Ectodermal cell (in vitro differentiated cells): ENCODE measurements around the gene DPPA4. TPM values are rescaled to one million over a fixed set of nuclear protein-coding genes. Genes with fewer than 3 reads are reported as not detected.
"Not testable (repeated sequence)": the region's sequence is repeated elsewhere in the genome, so short reads cannot be mapped to it uniquely, and the experiment has no call there.

Experiments used
- H3K27ac ChIP-seq: 2 replicates; pipeline ENCODE4 v1.7.0; 2013; ENCODE audit warnings: mild to moderate bottlenecking, low read depth, low read length; ENCODE audit not compliant: insufficient read depth, poor library complexity, severe bottlenecking
- H3K27me3 ChIP-seq: 2 replicates; pipeline ENCODE4 v1.7.0; 2013; ENCODE audit warnings: mild to moderate bottlenecking, low read length; ENCODE audit not compliant: insufficient read depth, control insufficient read depth, poor library complexity, severe bottlenecking
- H3K36me3 ChIP-seq: one replicate; pipeline ENCODE4 v1.7.0; 2013; ENCODE audit warnings: low read length; ENCODE audit not compliant: control insufficient read depth, insufficient read depth
- H3K4me1 ChIP-seq: one replicate; pipeline ENCODE4 v1.7.0; 2013; ENCODE audit warnings: low read length; ENCODE audit not compliant: control insufficient read depth, insufficient read depth
- H3K4me3 ChIP-seq: 2 replicates; pipeline ENCODE4 v1.7.0; 2013; ENCODE audit warnings: low read depth, low read length, control low read depth; ENCODE audit not compliant: insufficient read depth
- H3K9me3 ChIP-seq: 2 replicates; pipeline ENCODE4 v1.7.0; 2013; ENCODE audit warnings: mild to moderate bottlenecking, low read length, moderate library complexity; ENCODE audit not compliant: control insufficient read depth
- WGBS, 2 experiments: methylation state at CpG; one replicate each; pipeline ENCODE4 v1.1.7; 2013; ENCODE audit warnings: missing lambda C conversion rate in 2 of 2; 5-methylcytosine and 5-hydroxymethylcytosine counted together
- polyA plus RNA-seq, 4 experiments: library from polyadenylated mRNA; stranded (reverse); fragments of 50-300 nt; gene quantifications; one replicate each; pipeline ENCODE4 v1.2.3, GENCODE V29; 2013

DPPA4 gene, protein sequence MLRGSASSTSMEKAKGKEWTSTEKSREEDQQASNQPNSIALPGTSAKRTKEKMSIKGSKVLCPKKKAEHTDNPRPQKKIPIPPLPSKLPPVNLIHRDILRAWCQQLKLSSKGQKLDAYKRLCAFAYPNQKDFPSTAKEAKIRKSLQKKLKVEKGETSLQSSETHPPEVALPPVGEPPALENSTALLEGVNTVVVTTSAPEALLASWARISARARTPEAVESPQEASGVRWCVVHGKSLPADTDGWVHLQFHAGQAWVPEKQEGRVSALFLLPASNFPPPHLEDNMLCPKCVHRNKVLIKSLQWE
- 158 TPM for polyA plus RNA-seq (2013, experiment 1 of 4)
- 168 TPM for polyA plus RNA-seq (2013, experiment 2 of 4)
- polyA plus RNA-seq (2013, experiment 3 of 4) = 137 TPM
- 145 TPM for polyA plus RNA-seq (2013, experiment 4 of 4)

DNA sequence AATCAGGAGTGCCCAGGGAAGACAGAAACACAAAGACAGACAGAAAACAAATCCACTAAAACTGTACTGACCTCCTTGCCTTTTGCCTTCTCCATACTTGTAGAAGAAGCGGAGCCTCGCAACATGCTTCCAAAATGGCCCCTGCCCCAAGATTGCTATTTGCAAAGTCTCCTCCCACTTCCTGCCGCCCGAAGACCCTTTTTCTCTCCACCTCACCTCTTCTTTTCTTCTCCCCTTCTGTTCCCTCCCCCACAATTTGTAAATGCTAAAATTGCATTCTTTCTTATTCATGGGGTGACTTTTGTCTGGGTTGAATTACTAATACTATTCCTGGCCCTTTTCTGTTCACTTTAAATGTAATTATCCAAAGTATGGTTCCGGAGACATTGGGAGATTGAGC lies at the start of gene DPPA4:
Gene DPPA4, minus strand, starts transcription at position 154 of the 400 bp plus-strand sequence. Its CDS starts 29 bp downstream, at position 125.
- H3K27me3 ChIP-seq = no peaks in the 10 kb centered on the region
- no peaks in the 10 kb centered on the region for H3K9me3 ChIP-seq
- H3K36me3 ChIP-seq = peaks cover 7% of the 10 kb centered on the region
- H3K27ac ChIP-seq = peak within 1 kb of the TSS; percentile 84
- WGBS, 2 experiments = 3% methylated on average over 5 of the region's 5 CpGs
- H3K4me1 ChIP-seq = peaks cover 15% of the 10 kb centered on the region
- peak within 1 kb of the TSS; percentile 84 for H3K4me3 ChIP-seq

GRCh38 chr3:109385442-109386318 lies 48.3 kb upstream of the DPPA4 start:
- Histone ChIP-seq H3K4me3 (no peak overlapping the region), H3K36me3 (no peaks in the 10 kb centered on the region), H3K27me3 (no peaks in the 10 kb centered on the region), H3K4me1 (no peaks in the 10 kb centered on the region), H3K9me3 (no peaks in the 10 kb centered on the region), H3K27ac (no peak overlapping the region)
- 83 to 85% methylated on average over 6 to 7 of the region's 7 CpGs for whole genome bisulfite sequencing, 2 experiments

- WGBS, 2 experiments = no CpG with 5 or more reads among the region's 1 CpG
- Histone ChIP-seq H3K9me3 (no peaks in the 10 kb centered on the region), H3K4me3 (no peak overlapping the region), H3K4me1 (no peaks in the 10 kb centered on the region), H3K27me3 (no peaks in the 10 kb centered on the region), H3K36me3 (no peaks in the 10 kb centered on the region), H3K27ac (no peak overlapping the region)
These were observed 46.8 kb upstream of the DPPA4 start for GRCh38 chr3:109384164-109384563.

DNA sequence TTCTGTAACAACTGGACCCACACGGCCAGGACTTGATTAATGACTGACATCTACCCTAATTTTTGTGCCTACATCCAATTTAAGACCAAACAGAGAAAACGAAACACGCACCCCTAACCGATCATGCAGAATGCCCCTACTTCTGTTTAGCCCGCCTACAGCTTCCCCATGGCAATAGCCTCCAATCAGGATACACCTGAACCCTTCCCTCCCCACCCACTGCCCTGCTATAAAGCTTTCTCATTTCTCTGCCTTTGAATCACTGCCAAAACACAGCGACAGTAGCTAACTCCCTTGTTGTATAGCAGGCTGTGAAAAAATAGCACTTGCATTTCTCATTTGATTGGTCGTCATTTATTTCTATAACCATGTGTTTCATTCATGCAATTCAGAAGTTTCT lies 45.2 kb upstream of the DPPA4 start:
- Histone ChIP-seq H3K36me3 (no peaks in the 10 kb centered on the region), H3K27ac (no peak overlapping the region), H3K4me3 (no peak overlapping the region), H3K27me3 (no peaks in the 10 kb centered on the region), H3K9me3 (no peaks in the 10 kb centered on the region), H3K4me1 (no peaks in the 10 kb centered on the region)
- WGBS, 2 experiments = 75 to 78% methylated on average over 6 to 7 of the region's 7 CpGs

GRCh38 chr3:109375975-109376374 lies 38.6 kb upstream of the DPPA4 start:
- Histone ChIP-seq H3K4me1 (no peaks in the 10 kb centered on the region), H3K27ac (no peak overlapping the region), H3K4me3 (no peak overlapping the region), H3K9me3 (no peaks in the 10 kb centered on the region), H3K27me3 (no peaks in the 10 kb centered on the region), H3K36me3 (no peaks in the 10 kb centered on the region)
- WGBS, 2 experiments = 91 to 93% methylated on average over 2 to 3 of the region's 3 CpGs

DNA sequence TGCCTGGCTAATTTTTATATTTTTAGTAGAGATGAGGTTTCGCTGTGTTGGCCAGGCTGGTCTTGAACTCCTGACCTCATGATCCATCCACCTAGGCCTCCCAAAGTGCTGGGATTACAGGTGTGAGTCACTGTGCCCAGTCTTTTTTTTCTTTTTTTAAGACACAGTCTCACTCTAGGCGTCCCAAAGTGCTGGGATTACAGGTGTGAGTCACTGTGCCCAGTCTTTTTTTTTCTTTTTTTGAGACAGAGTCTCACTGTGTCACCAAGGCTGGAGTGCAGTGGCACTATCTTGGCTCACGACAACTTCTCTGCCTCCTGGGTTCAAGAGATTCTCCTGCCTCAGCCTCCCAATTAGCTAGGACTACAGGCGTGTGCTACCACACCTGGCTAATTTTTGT lies 37.1 kb upstream of the DPPA4 start:
- not testable (repeated sequence) for H3K4me3 ChIP-seq, H3K27me3 ChIP-seq, H3K9me3 ChIP-seq, H3K36me3 ChIP-seq, H3K27ac ChIP-seq, H3K4me1 ChIP-seq
- 85 to 88% methylated on average over 4 of the region's 4 CpGs for WGBS, 2 experiments

DNA sequence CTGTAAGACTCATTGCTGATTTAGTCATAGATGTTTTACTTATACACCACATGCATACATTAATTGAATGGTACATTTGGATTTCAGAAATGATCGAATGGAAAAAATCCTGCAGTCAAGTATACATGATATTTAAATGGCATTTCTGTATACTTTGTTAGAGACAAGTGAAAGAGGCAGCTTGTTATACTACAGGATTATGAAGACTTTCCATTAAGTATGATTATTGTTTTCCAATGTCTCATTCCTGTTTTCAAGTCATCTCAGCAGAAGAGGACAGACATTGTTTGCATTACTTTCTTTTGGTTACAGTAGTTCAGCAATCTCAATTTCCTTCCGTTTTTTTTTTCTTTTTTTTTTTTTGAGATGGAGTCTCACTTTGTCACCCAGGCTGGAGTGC lies 36.6 kb upstream of the DPPA4 start:
- no peak overlapping the region for H3K27ac ChIP-seq
- H3K27me3 ChIP-seq = no peaks in the 10 kb centered on the region
- H3K4me3 ChIP-seq = no peak overlapping the region
- H3K9me3 ChIP-seq = no peaks in the 10 kb centered on the region
- H3K4me1 ChIP-seq = no peaks in the 10 kb centered on the region
- 78 to 92% methylated on average over 1 to 2 of the region's 2 CpGs for WGBS, 2 experiments
- H3K36me3 ChIP-seq = no peaks in the 10 kb centered on the region

DNA sequence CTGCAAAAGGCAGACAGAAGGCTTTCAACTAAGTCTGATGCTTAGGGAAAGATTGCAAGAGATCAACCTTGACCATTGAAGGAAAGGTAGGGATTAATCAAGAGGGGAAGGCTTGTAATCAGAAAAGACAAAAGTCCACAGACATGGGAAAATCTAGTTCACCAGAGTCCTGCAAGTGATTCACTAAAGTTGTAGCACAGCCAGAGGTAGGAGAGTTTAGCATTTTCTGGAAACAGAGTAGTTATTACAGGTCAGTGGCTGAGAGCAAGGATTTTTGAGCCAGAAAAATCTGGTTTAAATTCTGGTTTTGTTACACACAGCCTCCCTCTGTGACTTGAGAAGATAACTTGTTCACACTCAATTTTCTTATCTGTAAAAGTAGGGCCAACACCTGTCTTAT lies 35.3 kb upstream of the DPPA4 start:
- Histone ChIP-seq H3K36me3 (no peaks in the 10 kb centered on the region), H3K4me1 (no peaks in the 10 kb centered on the region), H3K27ac (no peak overlapping the region), H3K9me3 (no peaks in the 10 kb centered on the region), H3K4me3 (no peak overlapping the region), H3K27me3 (no peaks in the 10 kb centered on the region)

DNA sequence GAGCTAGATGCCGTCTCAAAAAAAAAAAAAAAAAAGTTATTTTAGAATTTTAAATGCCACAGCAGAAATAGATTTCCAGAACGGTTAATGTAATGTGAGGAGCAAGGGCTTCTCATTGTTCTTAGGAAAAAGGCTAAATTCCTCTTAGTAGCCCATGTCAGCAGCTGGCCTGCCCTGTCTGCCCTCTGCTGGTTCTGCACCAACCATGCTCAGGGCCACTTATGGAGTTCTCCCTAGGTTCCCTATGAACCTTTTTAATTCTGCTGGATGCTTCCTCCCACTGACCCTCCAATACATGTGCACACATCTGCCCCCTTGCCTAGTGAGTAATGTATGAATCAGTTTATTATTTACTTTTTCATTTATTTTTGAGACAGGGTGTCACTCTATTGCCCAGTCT lies 32.2 kb upstream of the DPPA4 start:
- WGBS, 2 experiments = 72 to 74% methylated on average over 2 of the region's 2 CpGs
- Histone ChIP-seq H3K36me3 (no peaks in the 10 kb centered on the region), H3K4me1 (no peaks in the 10 kb centered on the region)

DNA sequence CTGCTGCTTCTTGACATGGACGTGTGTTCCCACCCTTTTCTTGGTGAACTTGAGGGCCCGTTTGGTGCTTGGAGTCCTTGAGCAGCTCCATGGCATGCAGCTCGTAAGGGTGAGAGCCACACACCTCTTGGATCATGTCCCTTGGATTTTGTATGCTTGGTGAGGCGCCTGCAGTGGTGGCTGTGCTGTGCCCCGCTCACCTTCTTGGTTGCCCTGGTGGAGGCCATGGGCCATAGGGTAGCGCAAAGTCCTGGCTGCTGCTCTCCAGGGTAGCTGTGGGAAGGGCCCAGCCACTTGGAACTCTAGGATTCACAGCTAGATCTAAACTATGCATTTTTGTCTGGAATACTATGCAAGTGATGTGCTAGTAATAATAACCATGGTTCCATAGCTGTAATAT lies 26.7 kb upstream of the DPPA4 start:
- Histone ChIP-seq H3K4me1 (no peaks in the 10 kb centered on the region), H3K27me3 (no peaks in the 10 kb centered on the region), H3K27ac (no peak overlapping the region), H3K9me3 (no peaks in the 10 kb centered on the region), H3K4me3 (no peak overlapping the region), H3K36me3 (no peaks in the 10 kb centered on the region)
- whole genome bisulfite sequencing, 2 experiments = 93% methylated on average over 6 of the region's 6 CpGs

More for the DNA sequence above, 32.2 kb upstream of the DPPA4 start:
- H3K4me3 ChIP-seq = no peak overlapping the region
- no peak overlapping the region for H3K27ac ChIP-seq
- no peaks in the 10 kb centered on the region for H3K27me3 ChIP-seq
- no peaks in the 10 kb centered on the region for H3K9me3 ChIP-seq
